NB4 (cell line): ENCODE data around the gene PPRC1.

ENCODE experiments used
- DNase-seq: peaks from one replicate; pipeline ENCODE4 v3.0.0; 2010; ENCODE audit warnings: low read depth
- H3K4me3 ChIP-seq: one replicate; pipeline ENCODE4 v1.5.1; 2011; ENCODE audit warnings: mild to moderate bottlenecking, low read depth, low read length, moderate library complexity
- MYC ChIP-seq: IDR thresholded peaks from 2 replicates; pipeline ENCODE4 v1.6.1; 2011; ENCODE audit warnings: low read depth, low read length
- POLR2A ChIP-seq: IDR thresholded peaks from 2 replicates; pipeline ENCODE4 v1.6.1; 2011; ENCODE audit warnings: mild to moderate bottlenecking; ENCODE audit not compliant: insufficient read length; ENCODE audit errors: extremely low read depth
- TF ChIP-seq, protein P1 (sequence below): IDR thresholded peaks from 2 replicates; pipeline ENCODE4 v1.6.1; 2011; ENCODE audit warnings: low read depth, low read length
- TF ChIP-seq, protein P2 (sequence below): IDR thresholded peaks from one replicate; pipeline ENCODE4 v1.5.1; 2012; ENCODE audit warnings: low read depth, low read length

The PPRC1 gene

DNA sequence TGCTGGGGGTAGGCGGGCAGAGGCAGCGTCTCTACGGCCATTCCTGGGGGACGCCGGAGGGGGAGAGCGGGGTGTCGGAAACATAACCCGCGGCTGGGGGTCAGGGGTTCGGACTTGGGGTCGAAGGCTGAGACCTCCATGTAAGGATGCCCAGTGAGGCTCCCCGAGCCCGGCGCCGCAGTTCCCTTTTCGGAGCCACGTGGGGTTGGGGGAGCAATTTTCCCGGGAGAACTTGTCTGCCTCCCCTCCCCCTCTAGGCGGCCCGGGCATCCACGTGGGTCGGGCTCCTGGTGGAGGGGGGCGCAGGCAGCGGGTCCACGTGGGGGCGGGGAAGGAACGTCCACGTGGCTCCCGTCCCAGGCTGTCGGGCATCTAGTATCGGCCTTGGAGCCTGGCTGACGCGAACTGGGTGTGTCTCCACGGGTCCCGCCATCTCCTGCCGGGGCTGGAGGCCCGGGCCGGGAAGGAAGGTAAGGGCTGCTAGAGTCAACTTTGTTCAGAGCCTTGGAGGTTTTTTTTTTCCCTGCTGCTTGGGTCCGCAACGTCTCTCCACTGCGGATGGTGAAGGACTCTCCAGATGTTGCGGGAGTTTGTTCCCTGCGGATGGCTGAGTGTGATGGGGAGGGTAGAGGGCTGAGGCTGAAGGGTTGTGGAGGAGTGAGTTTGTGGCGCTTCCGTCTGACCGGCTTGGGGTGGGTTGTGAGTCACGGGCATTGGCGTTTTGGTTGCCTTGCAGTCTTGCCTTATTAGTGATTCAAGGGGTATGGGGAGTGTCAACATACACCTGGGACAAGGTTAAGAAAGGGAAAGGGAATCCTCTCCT, 744 bp downstream of the PPRC1 start:
- DNase-seq, result peak; percentile 89
- TF ChIP-seq, protein P1, sequence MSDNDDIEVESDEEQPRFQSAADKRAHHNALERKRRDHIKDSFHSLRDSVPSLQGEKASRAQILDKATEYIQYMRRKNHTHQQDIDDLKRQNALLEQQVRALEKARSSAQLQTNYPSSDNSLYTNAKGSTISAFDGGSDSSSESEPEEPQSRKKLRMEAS, result peak; percentile 98
- peak; percentile 95 for TF ChIP-seq MYC
- TF ChIP-seq POLR2A, result peak; percentile 48
- TF ChIP-seq, protein P2, sequence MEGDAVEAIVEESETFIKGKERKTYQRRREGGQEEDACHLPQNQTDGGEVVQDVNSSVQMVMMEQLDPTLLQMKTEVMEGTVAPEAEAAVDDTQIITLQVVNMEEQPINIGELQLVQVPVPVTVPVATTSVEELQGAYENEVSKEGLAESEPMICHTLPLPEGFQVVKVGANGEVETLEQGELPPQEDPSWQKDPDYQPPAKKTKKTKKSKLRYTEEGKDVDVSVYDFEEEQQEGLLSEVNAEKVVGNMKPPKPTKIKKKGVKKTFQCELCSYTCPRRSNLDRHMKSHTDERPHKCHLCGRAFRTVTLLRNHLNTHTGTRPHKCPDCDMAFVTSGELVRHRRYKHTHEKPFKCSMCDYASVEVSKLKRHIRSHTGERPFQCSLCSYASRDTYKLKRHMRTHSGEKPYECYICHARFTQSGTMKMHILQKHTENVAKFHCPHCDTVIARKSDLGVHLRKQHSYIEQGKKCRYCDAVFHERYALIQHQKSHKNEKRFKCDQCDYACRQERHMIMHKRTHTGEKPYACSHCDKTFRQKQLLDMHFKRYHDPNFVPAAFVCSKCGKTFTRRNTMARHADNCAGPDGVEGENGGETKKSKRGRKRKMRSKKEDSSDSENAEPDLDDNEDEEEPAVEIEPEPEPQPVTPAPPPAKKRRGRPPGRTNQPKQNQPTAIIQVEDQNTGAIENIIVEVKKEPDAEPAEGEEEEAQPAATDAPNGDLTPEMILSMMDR, result no peak
- H3K4me3 ChIP-seq, result peak overlapping the region; percentile 89

DNA sequence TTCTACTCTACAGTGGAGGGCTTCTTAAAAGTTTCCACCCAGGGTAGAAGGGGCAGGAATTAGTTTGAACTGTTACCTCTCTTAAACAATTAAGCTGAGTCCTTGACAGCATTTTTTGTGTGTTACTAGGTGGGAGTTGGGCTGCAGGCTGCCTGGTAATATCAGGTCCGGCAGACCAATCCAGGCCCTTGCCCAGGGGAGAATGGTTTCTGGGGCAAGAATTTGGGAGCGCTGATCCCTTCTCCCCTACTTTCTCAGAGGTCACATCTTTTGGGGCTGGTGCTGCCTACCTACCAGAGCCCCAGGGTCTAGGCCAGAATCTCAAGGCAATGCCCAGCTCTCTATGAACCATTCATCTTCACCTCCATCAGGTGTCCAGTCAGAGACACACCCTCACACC, 1.6 kb downstream of the PPRC1 start:
- TF ChIP-seq, protein P2, result no peak
- no peak for TF ChIP-seq MYC
- TF ChIP-seq POLR2A, result no peak
- TF ChIP-seq, protein P1, result no peak
- H3K4me3 ChIP-seq, result peak overlapping the region; percentile 89
- DNase-seq, result no peak

DNA sequence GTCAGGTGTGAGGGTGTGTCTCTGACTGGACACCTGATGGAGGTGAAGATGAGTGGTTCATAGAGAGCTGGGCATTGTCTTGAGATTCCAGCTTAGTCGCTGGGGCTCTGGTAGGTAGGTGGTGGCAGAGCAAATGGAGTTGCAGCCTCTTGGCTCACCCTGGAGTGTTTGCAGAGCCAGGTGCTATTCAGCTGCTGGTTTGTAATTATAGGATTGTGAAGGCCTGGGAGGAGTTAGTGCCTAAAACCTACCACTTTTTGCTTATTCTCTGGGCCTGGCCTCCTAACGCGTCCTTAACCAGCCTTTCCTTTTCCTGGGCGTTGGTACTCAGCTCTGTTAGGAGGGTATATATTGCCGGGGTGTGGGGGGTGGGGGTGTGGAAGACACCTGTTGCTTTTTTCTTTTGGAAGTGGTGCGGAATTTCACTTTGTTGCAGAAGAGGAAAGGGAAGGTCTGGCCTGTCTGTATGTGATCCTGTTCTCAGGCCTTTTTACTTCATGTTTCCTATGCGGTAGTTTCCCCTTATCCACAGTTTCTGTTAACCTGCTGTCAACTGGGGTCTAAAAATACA, 3.2 kb downstream of the PPRC1 start:
- peak overlapping the region; percentile 89 for H3K4me3 ChIP-seq
- DNase-seq, result no peak
- TF ChIP-seq, protein P1, result no peak
- no peak for TF ChIP-seq MYC
- TF ChIP-seq POLR2A, result no peak
- TF ChIP-seq, protein P2, result no peak

DNA sequence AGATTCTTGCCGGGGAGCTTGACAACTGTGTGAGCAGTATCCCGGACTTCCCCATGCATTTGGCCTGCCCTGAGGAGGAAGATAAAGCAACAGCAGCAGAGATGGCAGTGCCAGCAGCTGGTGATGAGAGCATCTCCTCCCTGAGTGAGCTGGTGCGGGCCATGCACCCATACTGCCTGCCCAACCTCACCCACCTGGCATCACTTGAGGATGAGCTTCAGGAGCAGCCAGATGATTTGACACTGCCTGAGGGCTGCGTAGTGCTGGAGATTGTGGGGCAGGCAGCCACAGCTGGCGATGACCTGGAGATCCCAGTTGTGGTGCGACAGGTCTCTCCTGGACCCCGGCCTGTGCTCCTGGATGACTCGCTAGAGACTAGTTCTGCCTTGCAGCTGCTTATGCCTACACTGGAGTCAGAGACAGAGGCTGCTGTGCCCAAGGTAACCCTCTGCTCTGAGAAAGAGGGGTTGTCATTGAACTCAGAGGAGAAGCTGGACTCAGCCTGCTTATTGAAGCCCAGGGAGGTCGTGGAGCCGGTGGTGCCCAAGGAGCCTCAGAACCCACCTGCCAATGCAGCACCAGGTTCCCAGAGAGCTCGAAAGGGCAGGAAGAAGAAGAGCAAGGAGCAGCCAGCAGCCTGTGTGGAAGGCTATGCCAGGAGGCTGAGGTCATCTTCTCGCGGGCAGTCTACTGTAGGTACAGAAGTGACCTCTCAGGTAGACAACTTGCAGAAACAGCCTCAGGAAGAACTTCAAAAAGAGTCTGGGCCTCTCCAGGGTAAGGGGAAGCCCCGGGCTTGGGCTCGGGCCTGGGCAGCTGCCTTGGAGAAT, 6.7 kb downstream of the PPRC1 start:
- no peak for DNase-seq
- H3K4me3 ChIP-seq, result no peak overlapping the region
- TF ChIP-seq, protein P1, result no peak

DNA sequence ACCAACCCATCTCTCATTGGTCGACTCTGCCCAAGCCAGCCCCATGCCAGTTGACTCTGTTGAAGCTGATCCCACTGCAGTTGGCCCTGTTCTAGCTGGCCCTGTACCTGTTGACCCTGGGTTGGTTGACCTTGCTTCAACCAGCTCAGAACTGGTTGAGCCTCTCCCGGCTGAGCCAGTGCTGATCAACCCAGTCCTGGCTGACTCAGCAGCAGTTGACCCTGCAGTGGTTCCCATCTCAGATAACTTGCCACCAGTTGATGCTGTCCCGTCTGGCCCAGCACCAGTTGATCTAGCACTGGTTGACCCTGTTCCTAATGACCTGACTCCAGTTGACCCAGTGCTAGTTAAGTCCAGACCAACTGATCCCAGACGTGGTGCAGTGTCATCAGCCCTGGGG, 7.4 kb downstream of the PPRC1 start:
- H3K4me3 ChIP-seq, result no peak overlapping the region
- TF ChIP-seq MYC, result no peak
- TF ChIP-seq, protein P1, result no peak
- no peak for TF ChIP-seq POLR2A
- TF ChIP-seq, protein P2, result no peak
- no peak for DNase-seq
